HepG2 (cell line): ENCODE data around the gene SCYL1. TPM values are rescaled to one million over a fixed set of nuclear protein-coding genes. Genes with fewer than 3 reads are reported as not detected.
A peak's percentile ranks its signal among the peaks of the same experiment; 100 is the strongest.

Experiments
- ATAD3A ChIP-seq: sonication (generic); formaldehyde crosslinking; IDR thresholded peaks from 2 replicates; pipeline ENCODE4 v1.4.0; 2020; ENCODE audit warnings: missing genetic modification reagents
- EEA1 ChIP-seq: sonication (generic); formaldehyde crosslinking; IDR thresholded peaks from 2 replicates; pipeline ENCODE4 v1.5.1; 2020; ENCODE audit warnings: mild to moderate bottlenecking, missing genetic modification reagents, borderline replicate concordance
- FOSL2 ChIP-seq: sonication (generic); formaldehyde crosslinking; IDR thresholded peaks from 2 replicates; pipeline ENCODE4 v1.4.0; 2020; ENCODE audit warnings: missing genetic modification reagents
- HMGXB3 ChIP-seq: sonication (generic); formaldehyde crosslinking; IDR thresholded peaks from 2 replicates; pipeline ENCODE4 v1.4.0; 2020; ENCODE audit warnings: missing genetic modification reagents, borderline replicate concordance
- HNRNPLL ChIP-seq: fragments of 200-400 bp; formaldehyde crosslinking; IDR thresholded peaks from 2 replicates; pipeline ENCODE4 v1.6.1; 2017; ENCODE audit warnings: mild to moderate bottlenecking, low read depth, low read length; ENCODE audit not compliant: poor library complexity, severe bottlenecking
- IKZF4 ChIP-seq: sonication (generic); formaldehyde crosslinking; IDR thresholded peaks from 2 replicates; pipeline ENCODE4 v1.5.1; 2020; ENCODE audit warnings: borderline replicate concordance, mild to moderate bottlenecking, low read depth, missing genetic modification reagents; ENCODE audit errors: not compliant biosample characterization
- IRF2 ChIP-seq: IDR thresholded peaks from 2 replicates; pipeline ENCODE4 v1.6.1; 2018; ENCODE audit warnings: missing genetic modification reagents, missing compliant biosample characterization
- KMT2B ChIP-seq: IDR thresholded peaks from 2 replicates; pipeline ENCODE4 v1.6.1; 2016; ENCODE audit warnings: missing genetic modification reagents, missing compliant biosample characterization
- MYPOP ChIP-seq: sonication (generic); formaldehyde crosslinking; IDR thresholded peaks from 2 replicates; pipeline ENCODE4 v1.8.1; 2023; ENCODE audit warnings: mild to moderate bottlenecking, moderate library complexity, missing genetic modification reagents
- NAIF1 ChIP-seq: sonication (generic); formaldehyde crosslinking; IDR thresholded peaks from 2 replicates; pipeline ENCODE4 v1.5.0; 2020; ENCODE audit warnings: mild to moderate bottlenecking, missing genetic modification reagents, borderline replicate concordance
- NONO ChIP-seq, 2 experiments: fragments of 450-650 bp in 1 of 2; sonication (generic) in 1 of 2; formaldehyde crosslinking in 1 of 2; IDR thresholded peaks in 1 of 2; conservative IDR thresholded peaks in 1 of 2; 2 replicates each; pipeline versions ENCODE4 v1.6.1 to v1.8.0; 2017 to 2022; ENCODE audit warnings: mild to moderate bottlenecking in 1 of 2, missing genetic modification reagents in 1 of 2, moderate library complexity in 1 of 2
- NR2F2 ChIP-seq: IDR thresholded peaks from 2 replicates; pipeline ENCODE4 v1.6.1; 2012; ENCODE audit warnings: low read depth, inconsistent platforms, borderline replicate concordance
- RFX1 ChIP-seq: fragments of 450-650 bp; IDR thresholded peaks from 2 replicates; pipeline ENCODE4 v1.6.1; 2017
- ZBTB2 ChIP-seq: sonication (generic); formaldehyde crosslinking; IDR thresholded peaks from 2 replicates; pipeline ENCODE4 v1.8.0; 2022; ENCODE audit warnings: low read depth, missing genetic modification reagents
- ZC3H13 ChIP-seq: sonication (generic); formaldehyde crosslinking; IDR thresholded peaks from 2 replicates; pipeline ENCODE4 v1.8.1; 2023; ENCODE audit warnings: mild to moderate bottlenecking, missing genetic modification reagents, moderate library complexity
- ZNF136 ChIP-seq: sonication (generic); formaldehyde crosslinking; IDR thresholded peaks from 2 replicates; pipeline ENCODE4 v1.8.1; 2022; ENCODE audit warnings: low read depth, mild to moderate bottlenecking, moderate library complexity, missing genetic modification reagents
- ZNF260 ChIP-seq: sonication (generic); formaldehyde crosslinking; IDR thresholded peaks from 2 replicates; pipeline ENCODE4 v1.4.0; 2020; ENCODE audit warnings: missing genetic modification reagents, low read depth, mild to moderate bottlenecking, borderline replicate concordance
- ZNF460 ChIP-seq: sonication (generic); formaldehyde crosslinking; IDR thresholded peaks from 2 replicates; pipeline ENCODE4 v1.5.1; 2020; ENCODE audit warnings: missing genetic modification reagents, mild to moderate bottlenecking, borderline replicate concordance
- ZNF546 ChIP-seq: sonication (generic); formaldehyde crosslinking; conservative IDR thresholded peaks from 2 replicates; pipeline ENCODE4 v1.8.1; 2023; ENCODE audit warnings: mild to moderate bottlenecking, missing genetic modification reagents
- ZNF740 ChIP-seq: sonication (generic); formaldehyde crosslinking; IDR thresholded peaks from 2 replicates; pipeline ENCODE4 v1.4.0; 2020; ENCODE audit warnings: missing genetic modification reagents
- ZNF83 ChIP-seq: sonication (generic); formaldehyde crosslinking; IDR thresholded peaks from 2 replicates; pipeline ENCODE4 v1.4.0; 2020; ENCODE audit warnings: missing genetic modification reagents, mild to moderate bottlenecking, borderline replicate concordance
- ZSCAN9 ChIP-seq: IDR thresholded peaks from 2 replicates; pipeline ENCODE4 v1.6.1; 2016; ENCODE audit warnings: borderline replicate concordance
- polyA plus RNA-seq, 8 experiments: library from polyadenylated mRNA; depleted of rRNA in 3 of 8; stranded (reverse) in 7 of 8; unstranded in 1 of 8; fragments of >200 nt; fragmentation: Illumina TruSeq in 4 of 8; extraction: Trizol in 4 of 8; gene quantifications; 2 replicates each; pipeline versions ENCODE4 v1.2.1 to v1.2.3, GENCODE V29; 2011 to 2016; ENCODE audit warnings: low read depth in 4 of 8, missing spikeins in 1 of 8, mixed read lengths in 1 of 8; ENCODE audit not compliant: insufficient read depth in 1 of 8
- total RNA-seq, 5 experiments: library from RNA; depleted of rRNA; stranded (reverse); fragments of >200 nt; fragmentation: Illumina TruSeq; extraction: Trizol; gene quantifications; 2 replicates each; pipeline ENCODE4 v1.2.3, GENCODE V29; 2016; ENCODE audit warnings: low read depth in 1 of 5

Gene SCYL1
- total and polyA plus RNA-seq, 2 of the 13 experiments (the other 11 are each of a cell fraction or from before 2014, with no cell fraction given): 65.9 to 103 TPM

- no peak for TF ChIP-seq HMGXB3 (CRISPR knock-in tag)
- no peak for TF ChIP-seq ZNF136 (CRISPR knock-in tag)
- TF ChIP-seq ZC3H13 (CRISPR knock-in tag): peak; percentile 45
- TF ChIP-seq NAIF1 (CRISPR knock-in tag): no peak
- no peak for TF ChIP-seq ZNF83
- TF ChIP-seq ZNF546 (CRISPR knock-in tag): no peak
- no peak for TF ChIP-seq NONO (IDR thresholded peaks at IDR 0.05)
- TF ChIP-seq NONO (CRISPR knock-in tag; conservative IDR thresholded peaks at IDR 0.05): 0 out of 2 replicates have a peak, but pooled peaks have one; percentile 56
- no peak for TF ChIP-seq ZNF740
- no peak; the same call in 1 of the 2 replicates for TF ChIP-seq FOSL2 (CRISPR knock-in tag)
- no peak for TF ChIP-seq ZNF460 (CRISPR knock-in tag)
- no peak for TF ChIP-seq ZNF260
- no peak for TF ChIP-seq ATAD3A (CRISPR knock-in tag)
- TF ChIP-seq HNRNPLL: no peak
- no peak for TF ChIP-seq EEA1
- TF ChIP-seq IRF2 (CRISPR knock-in tag): no peak
- no peak for TF ChIP-seq ZSCAN9 (CRISPR knock-in tag)
- no peak for TF ChIP-seq IKZF4 (CRISPR knock-in tag)
- TF ChIP-seq KMT2B (CRISPR knock-in tag): 0 out of 2 replicates have a peak, but pooled peaks have one; percentile 6
- TF ChIP-seq RFX1: no peak
- no peak for TF ChIP-seq ZBTB2 (CRISPR knock-in tag)
- 0 out of 2 replicates have a peak, but pooled peaks have one; percentile 57 for TF ChIP-seq MYPOP (CRISPR knock-in tag)
- TF ChIP-seq NR2F2: 0 out of 2 replicates have a peak, but pooled peaks have one; percentile 27
Observed at GRCh38 chr11:65488273-65489034, 36.4 kb upstream of the SCYL1 start (continued).
